Measurements from ENCODE around the gene CLPSL1.

CLPSL1 gene

DNA sequence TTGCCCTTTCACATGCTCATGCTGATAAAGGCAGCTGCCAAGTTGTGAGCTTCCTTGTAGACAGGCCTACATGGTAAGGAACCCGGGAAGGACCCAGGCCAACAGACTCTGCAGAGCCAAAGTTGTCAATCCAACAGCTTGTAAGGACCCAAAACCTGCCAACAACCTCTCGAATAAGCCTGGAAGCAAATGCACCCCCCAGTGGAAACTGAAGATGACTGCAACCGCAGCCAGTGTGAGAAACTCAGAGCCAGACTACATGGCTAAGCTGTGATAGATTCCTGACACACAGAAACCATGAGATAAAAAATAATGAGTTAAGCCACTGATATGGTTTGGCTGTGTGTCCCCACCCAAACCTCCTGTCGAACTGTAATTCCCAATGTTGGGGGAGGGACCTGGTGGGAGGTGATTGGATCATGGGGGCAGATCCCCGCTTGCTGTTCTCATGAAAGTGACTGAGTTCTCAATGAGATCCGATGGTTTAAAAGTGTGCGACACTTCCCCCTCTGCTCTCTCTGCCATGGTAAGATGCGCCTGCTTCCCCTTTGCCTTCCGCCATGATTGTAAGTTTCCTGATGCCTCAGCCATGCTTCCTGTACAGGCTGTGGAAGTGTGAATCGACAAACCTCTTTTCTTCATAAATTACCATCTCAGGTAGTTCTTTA is 23.2 kb upstream of the CLPSL1 start:
- no peak for DNase-seq (ENCODE audit: low spot score)

DNA sequence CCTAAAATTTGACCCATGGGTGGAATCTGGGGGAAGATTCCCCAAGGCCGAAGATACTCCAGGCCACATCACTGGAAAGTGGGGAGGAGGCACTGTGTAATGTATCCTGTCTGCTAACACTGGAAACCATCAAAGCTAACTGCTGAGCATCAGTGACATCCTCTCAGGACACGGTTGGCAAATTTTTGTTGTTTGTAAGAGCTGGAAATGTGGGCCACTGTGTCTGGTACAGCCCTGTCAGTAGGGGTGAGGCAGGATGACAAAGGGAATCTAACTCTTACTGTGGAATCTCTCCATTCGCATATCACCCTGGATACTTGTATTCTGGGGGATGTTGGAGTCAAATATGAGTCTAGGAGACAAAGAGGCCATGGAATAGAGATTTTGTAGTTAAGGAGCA is 21.4 kb upstream of the CLPSL1 start:
- DNase-seq (ENCODE audit: low spot score), result no peak

DNA sequence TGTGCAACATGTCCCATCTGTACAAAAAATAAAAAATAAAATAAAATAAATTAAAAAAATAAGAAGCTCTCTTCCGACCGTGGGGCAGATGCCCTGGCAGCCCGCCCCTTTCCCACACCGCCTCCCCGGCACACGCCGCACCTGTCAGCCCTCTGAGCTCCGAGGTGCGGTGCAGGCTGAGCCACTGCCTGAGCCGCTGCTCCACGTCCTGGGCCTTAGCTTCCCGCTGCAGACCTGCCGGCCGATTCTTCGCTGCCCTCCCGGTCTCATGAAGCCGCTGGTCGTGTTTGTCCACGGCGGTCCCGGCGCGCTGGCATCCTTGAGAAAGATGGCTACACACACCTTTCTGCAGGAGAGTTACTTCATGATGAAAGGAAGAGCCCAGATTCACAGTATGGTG is 15.1 kb upstream of the CLPSL1 start:
- DNase-seq (ENCODE audit: low spot score), result no peak

DNA sequence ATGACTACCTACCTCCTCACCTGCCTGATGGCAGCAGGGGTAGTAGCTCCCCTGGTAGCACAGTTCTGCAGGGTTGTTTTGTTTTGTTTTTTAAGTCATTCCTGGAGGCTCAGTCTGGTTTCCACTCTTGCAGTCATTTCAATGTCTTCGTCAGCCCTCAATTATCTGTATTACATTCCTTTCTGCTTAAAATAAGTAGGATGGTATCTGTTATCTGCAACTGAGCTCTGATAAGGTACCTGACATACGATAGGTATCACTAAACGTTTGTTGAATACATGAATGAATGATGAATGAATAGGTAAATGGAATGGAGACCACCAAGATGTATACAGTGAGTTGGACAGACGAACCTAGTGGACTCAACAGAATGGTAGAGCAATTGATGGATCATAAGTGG is 11.6 kb upstream of the CLPSL1 start:
- no peak for DNase-seq (ENCODE audit: low spot score)

DNA sequence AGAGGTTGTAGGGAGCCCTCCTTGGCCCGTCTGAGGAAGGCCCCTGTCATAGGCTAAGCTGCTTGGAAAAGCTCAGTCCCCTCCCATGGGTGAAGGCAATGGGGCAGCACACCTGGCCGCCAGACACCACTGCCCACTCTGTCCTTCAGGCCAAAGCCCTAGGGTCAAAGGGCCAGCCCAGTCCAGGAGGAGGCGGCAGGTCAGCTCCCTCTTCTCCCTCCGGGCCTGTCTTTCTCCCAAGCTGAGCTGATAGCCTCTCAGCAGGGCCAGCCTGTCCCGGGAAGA is 9.5 kb upstream of the CLPSL1 start:
- DNase-seq (ENCODE audit: low spot score), result no peak

DNA sequence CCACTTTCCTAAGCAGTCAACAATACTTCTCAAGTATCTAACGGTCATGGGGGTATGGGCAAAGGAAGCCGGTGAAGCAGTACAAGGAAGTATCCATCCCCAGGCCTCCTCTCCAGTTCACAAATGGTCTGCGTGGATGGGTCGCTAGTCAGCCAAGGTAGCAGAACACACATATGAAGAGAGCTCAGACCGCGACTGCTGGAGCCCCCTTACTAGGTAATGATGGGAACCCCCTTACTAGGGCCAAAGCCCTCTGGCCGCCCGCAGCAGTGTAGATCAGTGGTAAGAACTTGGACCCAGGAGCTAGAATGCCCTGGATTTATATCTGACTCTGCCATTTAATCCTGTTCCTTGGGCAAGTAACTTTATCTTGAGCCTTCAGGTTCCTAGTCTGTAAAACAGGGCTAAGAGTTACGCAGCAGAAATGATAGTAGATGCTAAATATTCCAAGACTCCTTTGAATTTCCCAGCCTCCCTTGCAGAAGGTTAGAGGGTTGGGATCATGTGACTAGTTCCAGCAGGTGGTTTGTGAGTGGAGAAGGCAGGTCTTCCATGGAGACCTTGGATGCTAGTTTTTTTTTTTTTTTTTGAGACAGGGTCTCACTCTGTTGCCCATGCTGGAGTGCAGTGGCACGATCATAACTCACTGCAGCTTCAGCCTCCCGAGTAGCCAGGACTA is 6.6 kb upstream of the CLPSL1 start:
- DNase-seq (ENCODE audit: low spot score), result no peak

DNA sequence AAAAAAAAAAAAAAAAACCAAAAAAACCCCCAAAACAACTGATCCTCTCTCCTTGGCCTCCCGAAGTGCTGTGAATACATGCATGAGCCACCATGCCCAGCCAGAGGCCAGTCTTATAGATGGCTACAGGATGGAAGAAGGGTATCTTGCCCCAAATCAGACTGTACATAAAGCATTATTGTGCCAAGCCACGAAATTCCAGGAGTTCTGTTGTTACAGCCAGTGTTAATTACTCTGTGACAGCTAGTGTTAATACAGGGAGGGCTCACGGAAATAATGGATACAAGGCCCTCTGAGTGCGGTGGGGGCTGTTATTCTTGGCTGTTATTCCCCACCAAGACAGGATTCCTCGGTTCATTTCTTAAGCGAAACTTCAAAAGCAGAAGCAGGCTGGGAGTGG is 5.8 kb upstream of the CLPSL1 start:
- DNase-seq (ENCODE audit: low spot score), result no peak

DNA sequence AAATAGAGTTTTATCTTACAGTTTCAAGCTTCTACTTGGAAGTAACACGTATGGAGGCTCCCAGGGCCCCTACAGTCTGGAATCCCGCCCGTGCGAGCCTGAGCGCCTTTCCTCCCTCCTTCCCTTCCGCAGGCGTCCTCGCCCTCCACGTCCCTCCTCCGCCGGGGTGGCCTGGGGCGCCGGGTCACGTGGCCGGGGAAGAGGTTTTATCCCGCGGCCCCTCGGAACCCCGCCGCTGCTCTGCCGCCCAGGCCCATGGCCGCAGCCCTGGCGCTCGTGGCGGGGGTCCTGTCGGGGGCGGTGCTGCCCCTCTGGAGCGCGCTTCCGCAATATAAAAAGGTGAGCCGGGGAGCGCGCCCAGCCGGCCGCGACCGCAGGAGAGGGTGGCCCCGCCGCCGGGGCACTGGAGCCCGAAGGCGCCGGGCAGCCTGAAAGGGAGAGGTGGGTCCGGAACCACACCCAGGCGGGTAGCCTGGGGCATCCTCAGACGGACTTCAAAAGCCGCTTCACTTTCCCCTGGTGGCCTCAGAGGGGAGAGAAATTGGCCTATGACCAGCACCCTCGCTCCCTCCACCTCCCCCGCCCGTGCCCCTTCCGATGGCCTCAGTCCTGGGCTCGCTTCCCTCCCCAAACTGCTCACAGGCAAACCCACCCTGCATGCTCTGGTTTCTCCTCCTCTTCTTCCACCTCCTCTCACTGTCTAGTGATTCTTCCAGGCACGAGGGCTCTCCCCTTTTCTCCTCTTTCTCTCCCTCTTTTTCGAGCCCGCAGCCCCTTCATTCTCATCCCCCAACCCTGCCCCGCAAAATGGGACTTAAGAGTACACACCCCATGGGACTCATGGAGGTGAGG is 4.2 kb upstream of the CLPSL1 start, which contains the start of gene CLPSL2:
Gene CLPSL2 (plus strand): TSS at position 235 of the 852 bp plus-strand sequence. CDS start 21 bp downstream, at position 256.
- no peak for DNase-seq (ENCODE audit: low spot score)

DNA sequence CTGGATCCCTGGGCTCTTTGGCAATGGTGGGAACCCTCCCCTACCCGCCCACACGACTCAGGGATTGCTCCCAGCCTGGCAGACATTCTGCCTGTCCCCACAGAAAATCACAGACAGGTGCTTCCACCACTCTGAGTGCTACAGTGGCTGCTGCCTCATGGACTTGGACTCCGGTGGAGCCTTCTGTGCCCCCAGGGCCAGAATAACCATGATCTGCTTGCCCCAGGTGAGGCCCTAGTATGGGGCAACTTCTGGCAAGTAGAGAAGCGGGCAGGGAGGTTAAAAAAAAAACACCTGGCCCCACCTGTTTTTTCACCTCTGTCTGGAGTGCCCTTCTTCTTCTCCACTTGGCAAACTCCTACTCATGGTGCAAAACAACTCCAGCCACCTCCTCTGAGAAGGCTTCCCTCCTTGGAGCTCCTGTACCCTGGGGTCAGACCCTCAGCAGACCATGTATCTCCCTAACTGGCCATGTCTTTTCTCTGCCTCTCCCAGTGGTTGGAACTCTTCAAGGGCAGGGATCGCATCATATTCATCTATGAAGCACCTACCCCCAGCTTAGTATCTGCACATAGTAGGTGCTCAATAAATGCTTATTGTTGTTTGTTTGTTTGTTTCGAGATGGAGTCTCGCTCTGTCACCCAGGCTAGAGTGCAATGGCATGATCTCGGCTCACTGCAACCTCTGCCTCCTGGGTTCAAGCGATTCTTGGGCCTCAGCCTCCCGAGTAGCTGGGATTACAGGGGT is 3.3 kb upstream of the CLPSL1 start:
- DNase-seq (ENCODE audit: low spot score), result no peak

DNA sequence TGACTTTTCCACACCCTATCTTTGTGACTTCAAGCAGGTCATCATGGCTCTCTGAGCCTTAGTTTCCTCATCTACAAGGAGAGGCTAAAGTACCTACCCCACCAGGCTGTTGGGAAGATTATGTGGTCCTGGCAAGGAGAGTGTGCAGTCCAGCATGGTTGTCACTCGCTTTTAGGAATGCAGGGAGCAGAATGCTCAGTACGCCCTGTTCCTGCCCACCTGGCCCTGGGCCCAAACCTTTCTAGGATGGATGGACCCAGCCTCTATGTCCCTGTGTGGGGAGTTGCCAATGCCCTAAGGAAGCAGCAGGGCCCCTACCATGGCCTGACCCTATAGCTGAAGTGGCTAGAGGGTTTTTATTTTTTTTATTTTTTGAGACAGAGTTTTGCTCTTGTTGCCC is 2.4 kb upstream of the CLPSL1 start:
- DNase-seq (ENCODE audit: low spot score), result no peak

DNA sequence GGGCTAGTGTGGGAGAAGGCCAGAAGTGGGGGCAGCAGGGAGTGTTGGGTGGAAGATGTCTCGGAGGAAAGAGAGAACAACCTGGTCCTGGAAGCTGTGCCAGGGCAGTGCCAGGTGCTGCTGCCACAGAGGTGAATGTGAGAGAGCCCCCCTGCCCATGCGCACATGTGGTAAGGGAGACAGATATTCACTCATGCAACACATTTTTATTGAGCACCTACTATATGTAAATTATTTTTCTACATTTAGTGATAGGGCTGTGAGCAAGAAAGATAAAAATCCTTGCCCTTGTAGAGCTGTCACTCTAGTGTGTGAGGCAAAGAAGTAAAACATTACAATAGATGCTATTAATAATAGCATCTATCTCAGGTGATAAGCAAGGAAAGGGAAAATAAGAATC is 471 bp downstream of the CLPSL1 start:
- no peak for DNase-seq (ENCODE audit: low spot score)

DNA sequence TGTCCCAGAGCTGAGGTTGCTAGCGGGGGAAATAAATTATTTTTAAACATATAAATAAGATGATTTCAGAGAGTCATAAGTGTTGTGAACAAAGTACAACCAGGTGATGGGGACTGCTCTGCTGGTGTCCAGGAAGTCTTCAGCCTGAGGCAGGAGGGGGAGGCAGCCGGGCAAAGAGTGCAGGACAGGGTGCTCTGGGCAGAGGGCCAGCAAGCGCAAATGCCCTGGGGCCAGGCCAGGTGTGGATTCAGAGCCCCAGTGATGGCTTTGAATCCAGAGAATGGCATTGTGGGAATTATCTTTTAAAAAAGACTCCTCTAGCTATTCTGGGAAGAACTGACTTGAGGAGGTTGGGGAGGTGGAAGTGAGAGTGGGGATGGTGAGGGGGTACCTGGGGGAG is 1.6 kb downstream of the CLPSL1 start:
- DNase-seq (ENCODE audit: low spot score), result no peak

DNA sequence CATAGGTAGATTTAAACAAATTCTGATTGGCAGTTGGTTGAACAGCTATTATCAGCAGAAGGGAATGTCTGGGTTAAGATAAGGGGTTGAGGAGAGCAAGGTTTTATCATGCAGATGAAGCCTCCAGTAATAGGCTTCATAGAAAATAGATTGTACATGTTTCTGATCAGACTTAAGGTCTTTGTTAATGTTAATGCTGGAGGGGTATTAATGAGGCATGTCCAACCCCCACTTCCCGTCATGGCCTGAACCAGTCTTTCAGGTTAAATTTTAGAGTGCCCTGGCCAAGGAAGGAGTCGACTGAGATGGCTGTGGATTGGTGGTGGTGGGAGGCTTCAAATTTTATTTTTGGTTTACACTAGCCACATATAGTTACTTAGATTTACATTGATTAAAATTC is 3.4 kb downstream of the CLPSL1 start:
- no peak for DNase-seq (ENCODE audit: low spot score)

DNA sequence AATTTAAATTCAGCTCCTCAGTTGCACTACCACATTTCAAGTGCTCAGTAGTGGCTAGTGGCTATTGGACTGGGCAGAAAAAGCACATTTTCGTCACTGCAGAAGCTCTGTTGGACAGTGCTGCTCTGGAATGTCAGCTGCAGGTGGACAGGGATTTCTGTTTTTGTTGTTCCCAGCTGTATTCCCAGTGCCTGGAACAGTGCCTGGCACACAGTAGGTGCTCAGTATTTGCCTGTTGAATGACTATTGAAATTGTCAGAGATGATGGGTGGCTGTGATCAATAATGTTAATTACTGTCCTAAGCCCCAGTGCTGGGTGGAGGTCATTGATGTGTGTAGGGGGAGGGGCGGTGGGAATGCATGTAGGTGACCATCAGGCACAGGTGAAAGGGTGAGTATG is 5.5 kb downstream of the CLPSL1 start:
- DNase-seq (ENCODE audit: low spot score), result no peak

DNA sequence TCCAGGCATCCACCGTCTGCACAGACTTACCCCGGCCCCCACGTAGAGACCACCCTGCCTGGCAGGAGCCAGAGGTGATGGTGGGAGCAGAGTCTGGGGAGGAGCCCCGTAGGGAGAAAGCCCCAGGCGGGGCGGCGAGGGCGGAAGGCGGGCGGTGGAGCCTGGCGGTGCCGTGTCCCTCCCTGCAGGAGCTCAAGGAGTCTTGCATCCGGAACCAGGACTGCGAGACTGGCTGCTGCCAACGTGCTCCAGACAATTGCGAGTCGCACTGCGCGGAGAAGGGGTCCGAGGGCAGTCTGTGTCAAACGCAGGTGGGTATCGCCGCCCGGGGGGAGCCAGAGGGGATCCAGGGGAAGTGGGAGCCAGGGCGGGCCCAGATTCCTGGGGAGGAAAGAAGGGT is 6.0 kb downstream of the CLPSL1 start:
- DNase-seq (ENCODE audit: low spot score), result no peak

DNA sequence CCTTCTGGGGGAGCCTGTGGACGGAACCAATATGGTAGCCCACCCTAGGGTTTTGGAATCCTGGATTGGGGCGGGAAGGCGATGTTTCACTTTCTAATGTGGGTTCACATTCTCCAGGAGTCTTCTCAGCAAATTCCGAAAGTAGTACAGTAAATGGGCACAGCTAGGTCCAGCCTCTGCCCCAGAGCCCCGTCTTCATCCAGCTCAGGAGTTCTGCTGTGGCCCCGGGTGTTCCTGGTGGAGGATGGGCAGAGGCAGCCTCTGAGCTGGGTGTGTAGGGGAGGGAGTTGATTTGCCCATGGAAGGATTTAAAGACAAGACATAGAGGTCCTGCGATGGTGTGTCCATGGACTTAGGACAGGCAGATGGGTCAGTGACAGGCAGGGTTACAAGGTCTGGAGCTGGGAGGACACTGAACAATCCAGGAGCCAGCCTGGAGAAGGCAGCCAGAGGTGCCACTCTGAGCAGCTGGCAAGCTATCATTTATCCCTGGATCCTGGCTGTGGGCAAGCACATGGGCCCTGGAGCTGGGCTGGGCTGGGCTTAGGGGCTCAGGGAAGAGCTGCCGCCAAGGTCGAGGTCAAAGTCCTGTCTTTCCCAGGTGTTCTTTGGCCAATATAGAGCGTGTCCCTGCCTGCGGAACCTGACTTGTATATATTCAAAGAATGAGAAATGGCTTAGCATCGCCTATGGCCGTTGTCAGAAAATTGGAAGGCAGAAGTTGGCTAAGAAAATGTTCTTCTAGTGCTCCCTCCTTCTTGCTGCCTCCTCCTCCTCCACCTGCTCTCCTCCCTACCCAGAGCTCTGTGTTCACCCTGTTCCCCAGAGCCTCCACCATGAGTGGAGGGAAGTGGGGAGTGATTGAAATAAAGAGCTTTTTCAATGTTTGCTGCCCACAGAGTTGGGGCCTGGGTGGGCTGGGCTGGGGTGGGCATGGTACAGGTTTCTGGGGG is 6.7 kb downstream of the CLPSL1 start:
- DNase-seq (ENCODE audit: low spot score), result no peak

DNA sequence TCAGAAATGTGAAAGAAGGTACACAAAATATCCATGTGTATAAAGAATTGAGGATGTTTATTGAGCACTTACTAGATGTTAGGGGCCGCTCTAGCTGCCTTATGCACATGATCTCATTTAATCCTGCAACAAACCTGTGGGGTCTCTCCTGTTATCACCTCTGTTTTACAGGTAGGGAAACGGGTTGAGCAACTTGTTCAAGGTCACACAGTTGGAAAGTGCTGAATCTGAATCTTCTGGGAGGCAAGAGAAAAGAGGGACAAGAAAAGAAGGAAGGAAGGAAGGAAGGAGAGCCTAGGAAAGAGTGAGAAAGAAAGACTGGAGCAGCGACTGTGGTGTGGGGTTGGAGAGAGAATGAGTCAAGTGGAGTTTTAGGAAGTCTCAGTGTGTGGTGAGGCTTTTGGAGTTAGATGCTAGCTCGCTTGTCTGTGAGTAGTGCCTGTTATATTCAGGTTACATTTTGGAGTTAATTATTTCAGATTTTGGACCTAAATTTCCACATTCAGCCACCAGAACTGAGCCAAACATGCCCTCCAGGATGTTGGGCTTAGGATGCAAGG is 7.7 kb downstream of the CLPSL1 start:
- no peak for DNase-seq (ENCODE audit: low spot score)

DNA sequence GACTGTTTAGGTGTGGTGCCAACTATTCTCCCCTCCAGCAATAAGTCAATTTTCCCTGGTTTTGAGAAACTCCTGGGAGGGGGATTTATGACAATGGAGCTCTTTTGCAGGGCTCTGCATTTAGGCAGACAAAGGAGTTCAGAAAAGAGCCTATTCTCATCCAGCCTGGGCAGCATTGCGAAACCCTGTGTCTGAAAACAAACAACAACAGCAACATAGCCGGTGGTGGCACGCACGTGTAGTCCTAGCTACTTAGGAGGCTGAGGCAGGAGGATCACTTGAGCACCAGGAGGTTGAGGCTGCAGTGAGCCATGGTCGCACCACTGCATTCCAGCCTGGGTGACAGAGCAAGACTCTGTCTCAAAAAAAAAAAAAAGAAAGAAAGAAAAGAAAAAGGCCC is 9.9 kb downstream of the CLPSL1 start:
- DNase-seq (ENCODE audit: low spot score), result no peak

DNA sequence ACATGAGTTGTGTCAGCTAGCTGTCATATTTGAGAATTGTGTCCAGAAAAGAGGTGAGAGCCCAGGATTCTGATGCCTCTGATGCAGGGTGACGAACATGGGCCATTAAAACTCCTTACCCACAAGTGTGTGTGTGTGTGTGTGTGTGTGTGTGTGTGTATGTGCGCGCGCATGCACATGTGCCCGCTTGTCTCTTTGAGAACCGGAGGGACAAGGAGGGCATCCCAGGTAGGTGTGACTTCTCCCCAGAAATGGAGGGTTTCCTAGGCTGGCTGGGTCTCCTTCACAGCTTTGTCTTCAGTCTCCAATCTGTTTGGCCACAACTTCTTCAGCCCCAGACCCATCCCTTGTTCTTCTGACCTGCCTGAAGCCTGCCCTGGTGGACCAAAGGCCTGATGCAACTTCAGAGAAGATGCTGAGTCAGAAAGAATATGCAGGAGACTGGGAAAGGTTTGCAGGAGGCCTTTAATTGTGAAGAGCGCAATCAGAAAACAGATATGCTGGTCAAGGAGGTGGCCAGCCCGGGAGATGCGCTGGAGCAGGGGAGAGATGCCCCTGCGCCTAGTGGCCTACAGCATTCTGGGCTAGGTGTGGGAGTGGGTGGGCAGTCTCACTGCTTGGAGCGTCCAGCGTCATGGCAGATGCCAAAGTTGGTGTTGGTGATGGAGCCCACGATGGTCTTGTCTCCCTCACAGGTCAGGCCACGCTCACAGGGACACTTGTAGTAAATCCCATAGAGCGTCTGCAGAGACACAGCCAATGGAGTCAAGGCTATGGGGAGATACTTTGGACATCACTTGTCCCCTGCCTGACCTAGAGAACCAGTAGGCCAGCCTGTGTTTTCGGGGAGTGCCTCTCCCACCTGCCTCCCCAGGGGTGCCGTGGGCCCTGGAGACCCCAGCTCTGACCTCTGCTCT is 14.0 kb downstream of the CLPSL1 start:
- DNase-seq (ENCODE audit: low spot score), result no peak

DNA sequence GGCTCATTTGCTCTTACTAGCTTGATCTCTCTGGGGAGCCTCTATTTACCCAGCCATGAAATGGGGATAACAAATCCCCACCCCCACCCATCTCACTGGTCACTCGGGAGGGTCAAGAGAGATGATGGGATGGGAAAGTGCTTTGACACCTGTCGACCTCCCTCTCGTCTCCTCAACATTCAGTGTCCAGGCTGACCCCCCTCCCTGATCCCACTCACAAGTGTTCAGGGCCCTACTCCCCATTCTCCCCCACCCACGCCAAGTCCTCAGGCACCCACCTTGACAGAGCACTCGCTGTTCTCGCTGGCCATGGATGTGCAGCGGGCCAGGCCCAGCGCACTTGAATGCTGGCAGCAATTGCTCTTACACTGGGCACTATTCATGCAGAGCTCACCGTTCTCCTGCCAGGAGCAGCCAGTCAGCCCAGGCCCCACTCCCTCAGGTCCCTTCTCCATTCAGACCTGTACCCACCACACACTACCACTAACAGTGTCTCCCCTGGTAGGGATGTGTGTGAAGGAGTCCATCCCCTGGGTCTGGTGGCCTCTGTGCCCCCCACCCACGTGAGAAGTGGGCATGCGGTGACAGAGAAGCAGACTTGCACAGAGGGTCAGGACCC is 14.7 kb downstream of the CLPSL1 start:
- no peak for DNase-seq (ENCODE audit: low spot score)

Data from COLO829 (cell line).